CD4-positive, alpha-beta T cell treated with Interleukin-15 for 1 hour (primary cell): ENCODE measurements around the gene PPP1R3A.
"Not testable (repeated sequence)": the region's sequence is repeated elsewhere in the genome, so short reads cannot be mapped to it uniquely, and the experiment has no call there.

Experiments
- DNase-seq: peaks from one replicate; pipeline ENCODE4 v3.0.0-alpha.2; 2020

The PPP1R3A gene

GRCh38 chr7:113918946-113919345 lies at the start of gene PPP1R3A:
TSS of gene PPP1R3A (minus strand) at chr7:113919009. CDS start at chr7:113918996, 13 bp downstream.
- no peak for DNase-seq

- no peak for DNase-seq
Measured at GRCh38 chr7:113963356-113963755, 44.5 kb upstream of the PPP1R3A start.

GRCh38 chr7:113959910-113960309 lies 41.1 kb upstream of the PPP1R3A start:
- no peak for DNase-seq

- DNase-seq = no peak
Measured at GRCh38 chr7:113955157-113955556, 36.3 kb upstream of the PPP1R3A start.

- DNase-seq = no peak
Measured at GRCh38 chr7:113953553-113953952, 34.7 kb upstream of the PPP1R3A start.

GRCh38 chr7:113945018-113945938 lies 26.5 kb upstream of the PPP1R3A start:
- DNase-seq = no peak

- no peak for DNase-seq
Measured at GRCh38 chr7:113936982-113937381, 18.2 kb upstream of the PPP1R3A start.

- DNase-seq = no peak
Measured at GRCh38 chr7:113936535-113936934, 17.7 kb upstream of the PPP1R3A start.

GRCh38 chr7:113929389-113929788 lies 10.6 kb upstream of the PPP1R3A start:
- not testable (repeated sequence) for DNase-seq

GRCh38 chr7:113928112-113928511 lies 9.3 kb upstream of the PPP1R3A start:
- no peak for DNase-seq

- no peak for DNase-seq
Measured at GRCh38 chr7:113922049-113922448, 3.2 kb upstream of the PPP1R3A start.

- no peak for DNase-seq
Measured at GRCh38 chr7:113921363-113921762, 2.6 kb upstream of the PPP1R3A start.

- no peak for DNase-seq
Measured at GRCh38 chr7:113917840-113918239, 969 bp downstream of the PPP1R3A start.

- no peak for DNase-seq
Measured at GRCh38 chr7:113915956-113916355, 2.9 kb downstream of the PPP1R3A start.

GRCh38 chr7:113912876-113913275 lies 5.9 kb downstream of the PPP1R3A start:
- DNase-seq = no peak

GRCh38 chr7:113907617-113908016 lies 11.2 kb downstream of the PPP1R3A start:
- no peak for DNase-seq

- no peak for DNase-seq
Measured at GRCh38 chr7:113904521-113904920, 14.3 kb downstream of the PPP1R3A start.

GRCh38 chr7:113892818-113893217 lies 26.0 kb downstream of the PPP1R3A start:
- no peak for DNase-seq

- no peak for DNase-seq
Measured at GRCh38 chr7:113891828-113892227, 27.0 kb downstream of the PPP1R3A start.

- no peak for DNase-seq
Measured at GRCh38 chr7:113891031-113891350, 27.8 kb downstream of the PPP1R3A start.

- no peak for DNase-seq
Measured at GRCh38 chr7:113890331-113891030, 28.3 kb downstream of the PPP1R3A start.

- no peak for DNase-seq
Measured at GRCh38 chr7:113883096-113883495, 35.7 kb downstream of the PPP1R3A start.

GRCh38 chr7:113880559-113880958 lies 38.2 kb downstream of the PPP1R3A start:
- DNase-seq = no peak

GRCh38 chr7:113878394-113878992 lies 40.3 kb downstream of the PPP1R3A start:
- DNase-seq = no peak
